Thyroid gland (tissue), 4 donors: ENCODE results near the gene SLC8A2. TPM values are rescaled to one million over a fixed set of nuclear protein-coding genes. Genes with fewer than 3 reads are reported as not detected.

Experiments used
- DNase-seq, 2 donors: peaks; one replicate each; pipeline ENCODE4 v3.0.0-alpha.2; 2019
- H3K27ac ChIP-seq, 3 donors: fragments of 200-600 bp; sonication (generic); 1 replicate in 2 of 3; 2 replicates in 1 of 3; pipeline ENCODE4 v1.5.1; 2016 to 2019; ENCODE audit warnings: mild to moderate bottlenecking in 1 of 3, moderate library complexity in 1 of 3
- H3K27me3 ChIP-seq: fragments of 200-600 bp; sonication (generic); one replicate; pipeline ENCODE4 v1.5.1; 2019
- H3K36me3 ChIP-seq, 2 donors: fragments of 200-600 bp; sonication (generic); one replicate each; pipeline ENCODE4 v1.5.1; 2016 to 2019
- H3K4me1 ChIP-seq, 2 donors: fragments of 200-600 bp; sonication (generic); one replicate each; pipeline ENCODE4 v1.5.1; 2017 to 2019
- H3K4me3 ChIP-seq, 3 donors: fragments of 200-600 bp; sonication (generic); replicated peaks in 1 of 3; 1 replicate in 2 of 3; 2 replicates in 1 of 3; pipeline ENCODE4 v1.5.1; 2016; ENCODE audit warnings: mild to moderate bottlenecking in 1 of 3
- H3K9me3 ChIP-seq: fragments of 200-600 bp; sonication (generic); one replicate; pipeline ENCODE4 v1.5.1; 2017
- POLR2A ChIP-seq, 2 donors: fragments of 450-650 bp; IDR thresholded peaks; one replicate each; pipeline ENCODE4 v1.6.1; 2017; ENCODE audit warnings: antibody characterized with exemption in 2 of 2, mild to moderate bottlenecking in 2 of 2, moderate library complexity in 1 of 2
- WGBS, 2 donors: methylation state at CpG; one replicate each; pipeline ENCODE4 v1.1.5; 2017; 5-methylcytosine and 5-hydroxymethylcytosine counted together
- intact Hi-C: fragments of 100-400 bp; cut with DNase I; formaldehyde crosslinking; loops from one replicate; pipeline ENCODE4 v1.15.1; 2023
- total RNA-seq, 4 donors: library from RNA; depleted of rRNA; stranded (reverse); fragments of >200 nt; gene quantifications; one replicate each; pipeline ENCODE4 v1.2.3, GENCODE V29; 2016
- TF ChIP-seq, protein P1 (sequence below), 6 experiments: fragments of 200-600 bp in 3 of 6; fragments of 450-650 bp in 3 of 6; sonication (generic) in 3 of 6; IDR thresholded peaks; one replicate each; pipeline ENCODE4 v1.5.1; 2016 to 2019; ENCODE audit warnings: antibody characterized with exemption in 6 of 6, mild to moderate bottlenecking in 2 of 6, inconsistent platforms in 1 of 6, moderate library complexity in 1 of 6

Gene SLC8A2
- total RNA-seq, 4 donors from 2014 or later: 0.29 to 0.59 TPM; not detected in 2

DNA sequence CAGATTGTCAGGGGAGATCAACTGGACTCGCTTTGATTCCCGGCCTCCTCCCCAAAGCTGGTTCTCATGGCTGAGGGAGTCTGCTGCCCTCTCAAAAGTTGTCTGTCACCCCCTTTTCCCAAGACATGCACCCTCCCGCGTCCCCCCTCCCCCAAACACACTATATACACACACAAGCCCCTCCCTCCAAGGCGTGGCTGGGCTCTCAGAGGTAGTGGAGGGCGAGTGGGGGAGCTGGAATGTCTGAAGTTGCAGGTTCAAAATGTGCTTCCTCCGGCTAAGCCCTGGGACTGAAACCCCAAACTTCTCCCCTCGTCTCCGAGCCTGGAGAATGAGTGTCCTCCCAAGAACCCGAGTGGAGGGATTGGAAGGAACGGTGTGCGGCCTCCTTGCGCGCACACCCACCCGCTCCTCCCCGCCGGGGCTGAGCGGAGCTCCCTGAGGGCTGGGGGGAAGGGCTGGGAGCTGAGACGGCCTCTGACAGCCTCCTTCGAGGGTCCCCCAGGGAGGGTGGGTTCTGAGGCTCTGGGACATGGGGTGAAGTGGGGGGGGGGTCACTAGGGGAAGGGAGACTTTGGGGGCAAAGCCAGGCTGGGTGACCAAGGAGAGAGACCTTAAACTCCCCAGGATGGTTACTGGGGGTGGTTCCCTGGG lies 42.4 kb downstream of the SLC8A2 start:
- Histone ChIP-seq H3K4me1 (peaks cover 9 to 19% of the 10 kb centered on the region in 2 donors), H3K9me3 (no peaks in the 10 kb centered on the region), H3K27me3 (peaks cover 20% of the 10 kb centered on the region), H3K27ac (no peak overlapping the region), H3K4me3 (no peak overlapping the region), H3K36me3 (no peaks in the 10 kb centered on the region)
- intact Hi-C loops: no loop called here
- TF ChIP-seq, protein P1, sequence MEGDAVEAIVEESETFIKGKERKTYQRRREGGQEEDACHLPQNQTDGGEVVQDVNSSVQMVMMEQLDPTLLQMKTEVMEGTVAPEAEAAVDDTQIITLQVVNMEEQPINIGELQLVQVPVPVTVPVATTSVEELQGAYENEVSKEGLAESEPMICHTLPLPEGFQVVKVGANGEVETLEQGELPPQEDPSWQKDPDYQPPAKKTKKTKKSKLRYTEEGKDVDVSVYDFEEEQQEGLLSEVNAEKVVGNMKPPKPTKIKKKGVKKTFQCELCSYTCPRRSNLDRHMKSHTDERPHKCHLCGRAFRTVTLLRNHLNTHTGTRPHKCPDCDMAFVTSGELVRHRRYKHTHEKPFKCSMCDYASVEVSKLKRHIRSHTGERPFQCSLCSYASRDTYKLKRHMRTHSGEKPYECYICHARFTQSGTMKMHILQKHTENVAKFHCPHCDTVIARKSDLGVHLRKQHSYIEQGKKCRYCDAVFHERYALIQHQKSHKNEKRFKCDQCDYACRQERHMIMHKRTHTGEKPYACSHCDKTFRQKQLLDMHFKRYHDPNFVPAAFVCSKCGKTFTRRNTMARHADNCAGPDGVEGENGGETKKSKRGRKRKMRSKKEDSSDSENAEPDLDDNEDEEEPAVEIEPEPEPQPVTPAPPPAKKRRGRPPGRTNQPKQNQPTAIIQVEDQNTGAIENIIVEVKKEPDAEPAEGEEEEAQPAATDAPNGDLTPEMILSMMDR (IDR thresholded peaks at IDR 0.05): no peak
- TF ChIP-seq POLR2A (IDR thresholded peaks at IDR 0.05): no peak
- no peak for DNase-seq
- WGBS, 2 donors: 15 to 16% methylated on average over 17 to 20 of the region's 20 CpGs

DNA sequence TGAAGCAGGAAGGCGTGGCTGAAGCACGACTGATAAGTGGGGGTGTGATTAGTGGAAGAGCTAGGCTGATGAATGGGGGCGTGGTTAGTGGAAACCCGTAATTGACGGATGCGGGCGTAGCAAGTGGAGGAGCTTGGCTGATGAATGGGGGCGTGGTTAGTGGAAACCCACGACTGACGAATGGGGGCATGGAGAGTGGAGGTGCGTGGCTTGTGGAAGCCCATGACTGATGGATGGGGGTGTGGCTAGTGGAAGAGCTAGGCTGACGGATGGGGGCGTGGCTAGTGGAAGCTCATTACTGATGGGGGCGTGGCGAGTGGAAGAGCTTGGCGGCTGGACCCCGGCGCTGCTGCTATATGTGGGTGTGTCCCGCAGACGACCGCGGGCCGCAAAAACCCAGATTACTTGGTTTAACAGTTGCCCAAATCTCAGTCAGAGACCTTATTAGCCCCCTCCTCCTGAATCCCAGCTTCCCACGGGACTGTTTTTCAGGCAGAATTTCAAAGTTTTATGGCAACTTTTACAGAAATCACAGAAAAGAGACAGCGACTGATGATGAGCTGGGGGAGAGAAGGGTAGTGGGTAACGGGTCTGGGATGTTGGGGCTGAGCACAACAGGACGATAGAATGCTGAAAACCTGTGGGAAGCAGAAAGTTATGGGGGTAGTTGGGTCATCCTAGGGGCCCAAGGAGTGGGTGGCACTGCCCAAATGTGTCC lies 43.4 kb downstream of the SLC8A2 start:
- H3K36me3 ChIP-seq: no peaks in the 10 kb centered on the region

DNA sequence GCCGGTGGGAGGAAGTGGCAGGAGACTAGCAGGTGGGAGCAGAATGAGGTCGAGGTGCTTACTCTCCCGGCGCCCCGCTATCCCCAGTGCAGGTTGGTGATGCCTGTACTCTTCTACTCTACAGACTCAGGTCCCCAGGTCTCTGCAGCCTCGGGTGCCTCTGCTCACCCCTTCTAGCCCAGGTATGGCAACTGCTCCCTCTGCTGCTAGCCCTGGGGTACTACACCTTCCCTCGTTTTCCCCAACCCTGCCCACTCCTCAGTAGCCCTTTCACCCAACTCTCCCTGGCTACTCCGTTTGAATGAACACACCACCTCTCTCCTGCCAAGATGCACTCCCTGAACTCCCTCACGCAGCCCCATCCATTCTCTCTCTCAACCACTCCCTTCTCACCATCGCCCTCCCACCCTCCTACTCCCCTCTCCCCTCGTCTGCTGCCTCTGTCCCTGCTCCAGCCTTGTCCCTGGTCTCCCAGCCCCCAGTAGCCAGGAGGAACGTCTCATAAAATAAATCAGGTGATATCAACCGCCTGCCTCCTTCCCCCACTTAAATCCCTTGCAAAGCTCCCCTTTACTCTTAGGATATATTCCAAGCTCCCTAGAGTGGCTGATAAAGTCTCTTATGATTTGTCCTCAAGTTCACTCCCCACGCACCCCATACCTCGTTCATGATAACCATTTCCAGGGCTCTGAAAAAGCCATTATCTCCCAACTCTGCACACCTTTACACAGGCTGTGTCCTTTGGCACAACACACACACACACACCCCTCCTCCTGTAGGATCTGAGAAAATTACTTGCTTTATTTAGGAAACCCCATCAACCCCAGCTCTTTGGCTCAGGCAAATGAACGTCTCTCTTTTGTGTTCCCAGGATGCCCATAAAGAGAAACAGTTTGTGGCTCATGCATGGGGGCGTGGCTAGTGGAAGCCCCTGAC lies 44.2 kb downstream of the SLC8A2 start:
- H3K9me3 ChIP-seq: no peaks in the 10 kb centered on the region
- no peak overlapping the region for H3K27ac ChIP-seq
- peak; percentile 40 to 57 for DNase-seq
- peaks cover 20% of the 10 kb centered on the region for H3K27me3 ChIP-seq
- no peak overlapping the region for H3K4me3 ChIP-seq
- TF ChIP-seq, protein P1 (IDR thresholded peaks at IDR 0.05): peak; percentile 61 to 86 (median 67)
- no peak for TF ChIP-seq POLR2A (IDR thresholded peaks at IDR 0.05)
- WGBS, 2 donors: 2 to 4% methylated on average over 12 to 17 of the region's 17 CpGs
- H3K4me1 ChIP-seq: peaks cover 9 to 19% of the 10 kb centered on the region in 2 donors
- intact Hi-C loops: no loop called here
- H3K36me3 ChIP-seq: no peaks in the 10 kb centered on the region

More for the DNA sequence above, 43.4 kb downstream of the SLC8A2 start:
- peaks cover 20% of the 10 kb centered on the region for H3K27me3 ChIP-seq
- no peaks in the 10 kb centered on the region for H3K9me3 ChIP-seq
- H3K4me1 ChIP-seq: peaks cover 9 to 19% of the 10 kb centered on the region in 2 donors
- no peak overlapping the region for H3K27ac ChIP-seq
- intact Hi-C loops: no loop called here
- no peak overlapping the region for H3K4me3 ChIP-seq
- DNase-seq: peak; percentile 58
- WGBS, 2 donors: 2% methylated on average over 27 of the region's 27 CpGs
- TF ChIP-seq, protein P1 (IDR thresholded peaks at IDR 0.05): no peak
- no peak for TF ChIP-seq POLR2A (IDR thresholded peaks at IDR 0.05)

DNA sequence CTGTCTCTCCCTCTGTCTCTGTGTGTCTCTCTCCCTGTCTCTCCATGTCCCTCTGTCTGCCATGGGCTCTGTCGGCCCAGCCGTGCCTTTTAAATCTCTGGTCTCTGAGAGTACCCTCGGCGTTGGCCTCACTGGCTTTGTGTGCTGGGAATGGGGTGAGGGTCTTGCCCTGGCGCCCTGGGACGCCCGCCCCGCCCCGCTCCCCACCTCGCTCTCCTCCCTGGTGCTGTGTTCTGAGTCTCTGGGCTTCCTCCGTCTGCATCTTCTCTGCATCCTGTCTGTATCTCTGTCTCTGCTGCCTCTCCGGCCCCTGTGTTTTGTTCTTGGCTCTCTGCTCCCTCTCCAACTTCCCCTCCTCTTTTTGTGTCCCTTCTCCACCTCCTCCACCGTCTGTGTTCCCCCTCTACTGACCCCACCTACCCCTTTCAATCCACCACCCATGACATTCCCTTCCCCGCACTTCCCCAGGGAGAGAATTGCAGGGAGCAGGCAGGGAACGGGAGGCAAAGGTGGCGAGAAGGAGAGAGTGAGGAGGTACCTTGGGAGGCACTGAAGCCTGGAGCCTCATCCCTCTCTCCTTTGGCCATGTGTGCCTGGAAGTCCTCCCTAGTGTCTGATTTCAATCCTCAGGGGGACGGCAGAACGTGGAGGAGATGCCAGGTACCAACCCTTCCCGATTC lies 48.4 kb downstream of the SLC8A2 start:
- Histone ChIP-seq H3K27me3 (peaks cover 11% of the 10 kb centered on the region), H3K9me3 (no peaks in the 10 kb centered on the region), H3K27ac (no peak overlapping the region), H3K4me3 (no peak overlapping the region), H3K4me1 (peaks cover 0 to 3% of the 10 kb centered on the region in 2 donors), H3K36me3 (no peaks in the 10 kb centered on the region)
- 13 to 16% methylated on average over 19 of the region's 19 CpGs for WGBS, 2 donors
- no peak for DNase-seq
- TF ChIP-seq, protein P1 (IDR thresholded peaks at IDR 0.05): no peak
- no peak for TF ChIP-seq POLR2A (IDR thresholded peaks at IDR 0.05)
- intact Hi-C loops: no loop called here
